A673 (cell line): Measurements from ENCODE around the gene SLC35E2B.
"Not testable (repeated sequence)": the region's sequence is repeated elsewhere in the genome, so short reads cannot be mapped to it uniquely, and the experiment has no call there.

Experiments used
- EZH2 ChIP-seq: fragments of 200-600 bp; sonication (generic); IDR thresholded peaks from 2 replicates; pipeline ENCODE4 v1.6.1; 2017; ENCODE audit warnings: borderline replicate concordance, low read depth, mild to moderate bottlenecking, mixed read lengths, antibody characterized with exemption, low read length; ENCODE audit not compliant: poor library complexity, severe bottlenecking
- TF ChIP-seq, protein P1 (sequence below): fragments of 300-800, 200-600 bp; sonication (generic); conservative IDR thresholded peaks from 2 replicates; pipeline ENCODE4 v1.5.1; 2017; ENCODE audit warnings: low read depth, mild to moderate bottlenecking, antibody characterized with exemption, low read length, moderate library complexity, mixed read lengths

DNA sequence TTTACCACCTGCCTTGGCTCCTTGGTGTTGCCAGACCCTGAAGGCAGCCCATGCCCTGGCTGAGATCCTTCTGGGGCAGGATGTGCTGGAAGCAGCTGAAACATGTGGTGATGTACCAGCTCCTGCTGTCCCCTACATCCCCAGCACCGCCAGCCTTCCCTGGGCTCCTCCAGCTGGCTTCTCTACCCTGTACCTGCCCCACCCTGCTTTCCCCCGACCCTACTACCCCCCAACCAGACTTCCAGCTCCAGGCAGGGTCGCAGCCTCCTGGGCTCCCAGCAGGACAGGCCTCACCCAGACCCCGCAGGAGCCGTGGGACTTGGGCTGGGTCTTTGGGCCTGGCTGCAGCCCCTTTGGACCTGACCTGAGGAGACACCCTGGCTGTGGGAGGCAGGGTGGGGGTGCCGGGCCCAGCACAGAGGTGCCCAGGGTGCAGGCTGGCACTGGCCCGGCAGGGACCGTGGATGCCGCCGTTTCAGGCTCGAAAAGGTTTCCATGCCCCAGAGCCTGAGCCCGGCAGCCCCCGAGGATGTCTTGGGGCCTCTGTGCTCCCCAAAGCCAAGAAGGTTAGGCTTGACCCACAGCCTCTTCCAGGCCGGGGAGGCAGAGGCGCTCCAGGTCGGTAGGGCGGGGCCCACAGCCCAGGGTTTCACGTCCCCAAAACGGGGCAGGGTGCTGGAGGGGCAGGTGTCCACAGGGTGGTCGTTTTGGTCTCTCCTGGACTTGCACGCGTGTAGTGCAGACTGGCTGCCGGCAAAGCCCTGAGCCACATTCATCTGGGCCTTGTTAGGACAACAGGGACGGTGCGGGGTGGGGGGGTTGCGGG lies 5.0 kb upstream of the SLC35E2B start:
- TF ChIP-seq, protein P1, sequence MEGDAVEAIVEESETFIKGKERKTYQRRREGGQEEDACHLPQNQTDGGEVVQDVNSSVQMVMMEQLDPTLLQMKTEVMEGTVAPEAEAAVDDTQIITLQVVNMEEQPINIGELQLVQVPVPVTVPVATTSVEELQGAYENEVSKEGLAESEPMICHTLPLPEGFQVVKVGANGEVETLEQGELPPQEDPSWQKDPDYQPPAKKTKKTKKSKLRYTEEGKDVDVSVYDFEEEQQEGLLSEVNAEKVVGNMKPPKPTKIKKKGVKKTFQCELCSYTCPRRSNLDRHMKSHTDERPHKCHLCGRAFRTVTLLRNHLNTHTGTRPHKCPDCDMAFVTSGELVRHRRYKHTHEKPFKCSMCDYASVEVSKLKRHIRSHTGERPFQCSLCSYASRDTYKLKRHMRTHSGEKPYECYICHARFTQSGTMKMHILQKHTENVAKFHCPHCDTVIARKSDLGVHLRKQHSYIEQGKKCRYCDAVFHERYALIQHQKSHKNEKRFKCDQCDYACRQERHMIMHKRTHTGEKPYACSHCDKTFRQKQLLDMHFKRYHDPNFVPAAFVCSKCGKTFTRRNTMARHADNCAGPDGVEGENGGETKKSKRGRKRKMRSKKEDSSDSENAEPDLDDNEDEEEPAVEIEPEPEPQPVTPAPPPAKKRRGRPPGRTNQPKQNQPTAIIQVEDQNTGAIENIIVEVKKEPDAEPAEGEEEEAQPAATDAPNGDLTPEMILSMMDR, result not testable (repeated sequence)
- TF ChIP-seq EZH2, result not testable (repeated sequence)
